OCI-M2 (cell line): ENCODE measurements around the gene SCYGR1.
"Not testable (repeated sequence)": the region's sequence is repeated elsewhere in the genome, so short reads cannot be mapped to it uniquely, and the experiment has no call there.

ENCODE experiments used
- DNase-seq: peaks from one replicate; lab custom pipeline; 2025; ENCODE audit not compliant: unreplicated experiment; lab: John Stamatoyannopoulos, UW

SCYGR1 gene

GRCh38 chr2:227374158-227374557, 13.6 kb downstream of the SCYGR1 start:
- DNase-seq: no peak

- DNase-seq: no peak
These were observed 14.4 kb downstream of the SCYGR1 start for GRCh38 chr2:227373389-227373788.

GRCh38 chr2:227370791-227371312, 16.9 kb downstream of the SCYGR1 start:
- no peak for DNase-seq

- DNase-seq: no peak
These were observed 17.7 kb downstream of the SCYGR1 start for GRCh38 chr2:227370092-227370491.

- no peak for DNase-seq
These were observed 19.2 kb downstream of the SCYGR1 start for GRCh38 chr2:227368574-227368973.

GRCh38 chr2:227367427-227367795, 20.3 kb downstream of the SCYGR1 start:
- no peak for DNase-seq

- DNase-seq: no peak
These were observed 20.9 kb downstream of the SCYGR1 start for GRCh38 chr2:227366769-227367426.

GRCh38 chr2:227365833-227366232, 21.9 kb downstream of the SCYGR1 start:
- DNase-seq: no peak

GRCh38 chr2:227364585-227365263, 23.0 kb downstream of the SCYGR1 start:
- not testable (repeated sequence) for DNase-seq

- no peak for DNase-seq
These were observed 24.0 kb downstream of the SCYGR1 start for GRCh38 chr2:227363756-227364155.

GRCh38 chr2:227360351-227360750, 27.4 kb downstream of the SCYGR1 start:
- DNase-seq: no peak

GRCh38 chr2:227351639-227352038, 36.1 kb downstream of the SCYGR1 start:
- no peak for DNase-seq

- no peak for DNase-seq
These were observed 37.6 kb downstream of the SCYGR1 start for GRCh38 chr2:227349989-227350612.

- DNase-seq: no peak
These were observed 39.4 kb downstream of the SCYGR1 start for GRCh38 chr2:227348324-227348723.

GRCh38 chr2:227347117-227347516, 40.6 kb downstream of the SCYGR1 start:
- no peak for DNase-seq

- DNase-seq: no peak
These were observed 43.5 kb downstream of the SCYGR1 start for GRCh38 chr2:227344231-227344630.

- no peak for DNase-seq
These were observed 46.2 kb downstream of the SCYGR1 start for GRCh38 chr2:227341553-227341952.

- DNase-seq: no peak
These were observed 47.6 kb downstream of the SCYGR1 start for GRCh38 chr2:227340106-227340505.

- no peak for DNase-seq
These were observed 48.6 kb downstream of the SCYGR1 start for GRCh38 chr2:227339098-227339599.
